D721Med (cell line): Measurements from ENCODE around the gene RTF1.
A peak's percentile ranks its signal among the peaks of the same experiment; 100 is the strongest.
"Not testable (repeated sequence)": the region's sequence is repeated elsewhere in the genome, so short reads cannot be mapped to it uniquely, and the experiment has no call there.

Source experiments
- DNase-seq: peaks from one replicate; pipeline ENCODE4 v3.0.0; 2011; ENCODE audit warnings: low spot score; ENCODE audit not compliant: insufficient read length
- FAIRE-seq: peaks from 2 replicates; lab custom pipeline; 2011; peaks lifted over from hg19 to GRCh38; lab: Jason Lieb, UNC
- CTCF ChIP-seq: IDR thresholded peaks from 2 replicates; pipeline ENCODE4 v1.5.1; 2012; ENCODE audit warnings: mild to moderate bottlenecking, control low read depth; ENCODE audit not compliant: insufficient read depth; ENCODE audit errors: missing control alignments

RTF1 gene

GRCh38 chr15:41438206-41438605 lies 21.3 kb downstream of the RTF1 start:
- FAIRE-seq (no peak), DNase-seq (no peak)
- TF ChIP-seq CTCF, result no peak

GRCh38 chr15:41438745-41439144 lies 21.9 kb downstream of the RTF1 start:
- not testable (repeated sequence) for DNase-seq, FAIRE-seq

- FAIRE-seq (no peak), DNase-seq (no peak)
- no peak for TF ChIP-seq CTCF
These were observed 26.4 kb downstream of the RTF1 start for GRCh38 chr15:41443275-41443674.

- FAIRE-seq, result no peak
- no peak for DNase-seq
These were observed 28.5 kb downstream of the RTF1 start for GRCh38 chr15:41445399-41445798.

GRCh38 chr15:41462084-41462795 lies 45.3 kb downstream of the RTF1 start:
- TF ChIP-seq CTCF, result no peak
- DNase-seq (no peak), FAIRE-seq (no peak)

More at GRCh38 chr15:41445399-41445798, 28.5 kb downstream of the RTF1 start:
- no peak for TF ChIP-seq CTCF

GRCh38 chr15:41464889-41465580 lies 48.1 kb downstream of the RTF1 start:
- no peak for FAIRE-seq
- no peak for DNase-seq
- TF ChIP-seq CTCF, result no peak

- peak; percentile 91 for TF ChIP-seq CTCF
- DNase-seq, result no peak
- peak; percentile 38 for FAIRE-seq
These were observed 49.0 kb downstream of the RTF1 start for GRCh38 chr15:41465822-41466421.
